Measurements from ENCODE around the gene ILKAP.
"Not testable (repeated sequence)": the region's sequence is repeated elsewhere in the genome, so short reads cannot be mapped to it uniquely, and the experiment has no call there.

Gene ILKAP

GRCh38 chr2:238174701-238175100, 28.8 kb downstream of the ILKAP start:
- no peak overlapping the region for H3K4me3 ChIP-seq (ENCODE audit: low read depth, low read length)
- no peak for DNase-seq (ENCODE audit: low read depth)

GRCh38 chr2:238174291-238174690, 29.2 kb downstream of the ILKAP start:
- TF ChIP-seq CTCF (IDR thresholded peaks at IDR 0.05; ENCODE audit: low read depth, low read length), result no peak
- TF ChIP-seq POLR2A (IDR thresholded peaks at IDR 0.05; ENCODE audit: extremely low read depth, insufficient read length), result no peak
- no peak for TF ChIP-seq MYC (IDR thresholded peaks at IDR 0.05; ENCODE audit: low read depth, low read length)
- no peak for TF ChIP-seq MAX (IDR thresholded peaks at IDR 0.05; ENCODE audit: low read depth, low read length)
- H3K4me3 ChIP-seq (ENCODE audit: low read depth, low read length), result no peak overlapping the region
- DNase-seq (ENCODE audit: low read depth), result no peak

More at GRCh38 chr2:238174701-238175100, 28.8 kb downstream of the ILKAP start:
- TF ChIP-seq CTCF (IDR thresholded peaks at IDR 0.05; ENCODE audit: low read depth, low read length) (no peak), MAX (IDR thresholded peaks at IDR 0.05; ENCODE audit: low read depth, low read length) (no peak), MYC (IDR thresholded peaks at IDR 0.05; ENCODE audit: low read depth, low read length) (no peak), POLR2A (IDR thresholded peaks at IDR 0.05; ENCODE audit: extremely low read depth, insufficient read length) (no peak)

- TF ChIP-seq MAX (IDR thresholded peaks at IDR 0.05; ENCODE audit: low read depth, low read length), result no peak
- no peak for TF ChIP-seq MYC (IDR thresholded peaks at IDR 0.05; ENCODE audit: low read depth, low read length)
- no peak for TF ChIP-seq POLR2A (IDR thresholded peaks at IDR 0.05; ENCODE audit: extremely low read depth, insufficient read length)
- peak; percentile 28 for TF ChIP-seq CTCF (IDR thresholded peaks at IDR 0.05; ENCODE audit: low read depth, low read length)
- no peak for DNase-seq (ENCODE audit: low read depth)
- H3K4me3 ChIP-seq (ENCODE audit: low read depth, low read length), result no peak overlapping the region
Measured at GRCh38 chr2:238173692-238174091, 29.8 kb downstream of the ILKAP start.

- TF ChIP-seq POLR2A (IDR thresholded peaks at IDR 0.05; ENCODE audit: extremely low read depth, insufficient read length), result no peak
- TF ChIP-seq CTCF (IDR thresholded peaks at IDR 0.05; ENCODE audit: low read depth, low read length), result no peak
- no peak for TF ChIP-seq MAX (IDR thresholded peaks at IDR 0.05; ENCODE audit: low read depth, low read length)
- no peak for TF ChIP-seq MYC (IDR thresholded peaks at IDR 0.05; ENCODE audit: low read depth, low read length)
- DNase-seq (ENCODE audit: low read depth), result no peak
- H3K4me3 ChIP-seq (ENCODE audit: low read depth, low read length), result no peak overlapping the region
Measured at GRCh38 chr2:238172439-238172838, 31.1 kb downstream of the ILKAP start.

- TF ChIP-seq POLR2A (IDR thresholded peaks at IDR 0.05; ENCODE audit: extremely low read depth, insufficient read length), result no peak
- no peak for TF ChIP-seq CTCF (IDR thresholded peaks at IDR 0.05; ENCODE audit: low read depth, low read length)
- TF ChIP-seq MYC (IDR thresholded peaks at IDR 0.05; ENCODE audit: low read depth, low read length), result no peak
- TF ChIP-seq MAX (IDR thresholded peaks at IDR 0.05; ENCODE audit: low read depth, low read length), result no peak
- H3K4me3 ChIP-seq (ENCODE audit: low read depth, low read length), result no peak overlapping the region
- no peak for DNase-seq (ENCODE audit: low read depth)
Measured at GRCh38 chr2:238171575-238172187, 31.8 kb downstream of the ILKAP start.

- not testable (repeated sequence) for H3K4me3 ChIP-seq (ENCODE audit: low read depth, low read length); DNase-seq (ENCODE audit: low read depth)
Measured at GRCh38 chr2:238171072-238171431, 32.4 kb downstream of the ILKAP start.

Data from NB4 (cell line).